HG03439 (cell line): ENCODE measurements around the gene BAHD1.
A peak's percentile ranks its signal among the peaks of the same experiment; 100 is the strongest.

Experiments
- ATAC-seq: cut with Tn5 transposase; IDR thresholded peaks from one replicate; pipeline ENCODE4 v1.9.1; 2021; ENCODE audit warnings: mild to moderate bottlenecking, moderate library complexity; ENCODE audit not compliant: unreplicated experiment

Gene BAHD1

GRCh38 chr15:40464595-40465185 lies 23.9 kb downstream of the BAHD1 start:
- no peak for ATAC-seq

- no peak for ATAC-seq
Observed at GRCh38 chr15:40465939-40466338, 25.2 kb downstream of the BAHD1 start.

DNA sequence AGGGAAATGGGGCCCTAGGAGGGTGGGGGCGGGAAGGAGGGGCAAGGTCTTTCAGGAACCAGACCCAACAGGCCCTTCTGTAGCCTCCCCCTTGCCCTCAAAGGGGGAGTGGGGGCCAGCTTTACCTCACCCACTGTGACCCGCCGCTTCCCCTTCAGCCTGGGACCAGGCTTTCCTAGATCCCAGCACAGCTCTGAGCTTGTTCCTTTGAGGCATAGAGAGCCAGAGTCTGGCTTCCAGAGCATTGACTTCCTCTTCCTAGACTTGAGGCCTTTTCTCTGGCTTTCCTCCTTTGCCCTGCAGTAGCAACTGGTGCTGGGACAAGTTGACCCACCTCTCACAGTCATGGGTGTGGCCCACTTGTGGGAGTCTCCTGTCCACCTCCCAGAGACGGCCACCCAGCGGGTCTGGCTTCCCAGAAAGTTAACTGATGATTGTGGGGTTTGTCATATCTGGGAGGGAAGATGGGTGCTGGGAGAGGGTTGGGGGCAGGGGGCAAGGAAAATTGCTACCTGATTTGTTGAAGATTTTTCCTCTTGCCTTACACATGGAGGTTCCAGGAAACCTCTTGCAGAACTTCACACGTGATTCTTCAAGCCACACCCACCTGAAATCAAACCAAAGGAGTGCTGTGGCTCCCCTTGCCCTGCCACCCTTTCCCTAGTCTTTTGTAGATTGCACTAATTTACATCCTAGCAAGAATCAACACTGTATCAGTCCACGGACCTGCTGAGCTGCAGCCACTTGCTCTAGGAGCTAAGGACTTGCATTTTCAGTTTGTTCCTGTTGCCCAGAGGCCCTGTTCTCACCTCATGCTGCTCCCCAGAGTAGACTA lies 25.9 kb downstream of the BAHD1 start:
- ATAC-seq, result no peak

DNA sequence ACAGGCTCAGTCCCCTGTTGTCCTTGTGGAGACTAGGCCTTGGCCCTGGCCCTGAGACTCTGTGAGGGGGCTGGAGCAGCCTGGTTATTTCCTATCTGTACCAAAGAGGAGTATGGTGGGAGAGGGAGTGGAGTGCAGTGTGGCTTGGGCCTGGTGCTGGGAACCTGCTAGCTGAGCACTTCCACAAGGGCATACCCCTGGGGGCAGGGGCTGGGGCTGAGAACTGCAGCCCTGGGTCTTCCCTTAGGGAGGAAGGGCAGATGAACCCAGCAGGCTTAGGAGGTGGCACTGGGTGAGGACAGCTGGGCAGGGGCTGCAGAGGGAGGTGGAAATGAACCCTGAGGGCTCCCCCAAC lies 26.5 kb downstream of the BAHD1 start:
- ATAC-seq, result no peak

DNA sequence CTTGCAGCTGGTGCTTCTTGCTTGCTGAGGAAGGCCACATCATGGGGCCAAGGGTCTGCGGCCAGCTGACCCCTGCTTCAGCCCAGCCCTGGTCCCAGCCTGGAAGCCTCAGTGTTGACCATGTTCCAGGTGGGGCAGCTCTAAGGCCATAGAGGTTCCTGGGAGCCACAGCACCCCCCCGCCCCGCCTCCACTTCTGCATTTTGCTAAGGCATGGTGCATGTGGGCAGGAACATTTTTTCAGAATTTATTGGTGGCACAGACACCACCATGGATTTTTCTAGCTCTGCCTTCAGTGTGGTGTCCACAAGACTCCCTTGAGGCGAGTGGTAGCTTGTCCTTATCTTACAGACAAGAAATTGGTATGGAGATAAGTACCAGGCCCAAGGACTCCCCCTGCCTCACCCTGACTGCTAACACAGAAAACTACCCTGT lies 28.2 kb downstream of the BAHD1 start:
- no peak for ATAC-seq

GRCh38 chr15:40469776-40470390 lies 29.1 kb downstream of the BAHD1 start:
- ATAC-seq, result no peak

DNA sequence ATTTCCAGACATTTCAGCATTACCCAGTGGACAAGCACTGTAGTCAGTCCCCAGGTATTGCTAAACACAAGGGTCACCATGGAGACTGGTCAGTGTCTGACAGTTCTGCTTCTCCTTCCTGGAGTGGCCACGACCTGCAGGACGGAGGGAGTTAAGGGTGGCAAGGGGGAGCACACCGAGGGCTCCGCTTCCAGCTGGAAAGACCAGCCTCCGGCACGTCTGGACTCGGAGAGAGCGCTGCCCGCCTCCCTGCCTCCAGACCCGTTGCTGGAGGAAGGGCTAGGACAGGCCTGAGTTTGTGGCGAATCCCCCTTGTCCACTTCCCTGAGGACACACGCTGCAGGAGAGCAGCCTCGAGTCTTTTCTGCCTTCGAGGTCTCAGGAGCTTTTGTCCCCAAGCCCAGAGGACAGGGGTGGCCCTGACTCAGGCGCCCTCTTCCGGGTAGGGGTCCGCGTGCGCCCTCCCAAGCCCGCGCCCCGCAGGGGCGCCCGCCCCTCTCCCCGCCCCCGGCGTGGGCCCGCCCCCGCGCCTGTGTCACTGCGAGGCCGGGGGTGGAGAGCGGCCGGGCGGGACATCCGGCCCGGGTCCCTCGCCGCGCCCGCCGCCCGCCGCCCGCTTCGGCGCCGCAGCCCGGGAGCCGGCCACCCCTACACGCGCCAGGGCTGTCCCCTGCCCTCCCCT lies 29.8 kb downstream of the BAHD1 start, which contains the start of gene CHST14:
TSS of gene CHST14 (plus strand) at position 562 of the 682 bp plus-strand sequence. CDS start 230 bp downstream, outside the sequence.
- peak; percentile 47 for ATAC-seq

- ATAC-seq, result peak; percentile 36
Observed at GRCh38 chr15:40471105-40471807, 30.5 kb downstream of the BAHD1 start.

DNA sequence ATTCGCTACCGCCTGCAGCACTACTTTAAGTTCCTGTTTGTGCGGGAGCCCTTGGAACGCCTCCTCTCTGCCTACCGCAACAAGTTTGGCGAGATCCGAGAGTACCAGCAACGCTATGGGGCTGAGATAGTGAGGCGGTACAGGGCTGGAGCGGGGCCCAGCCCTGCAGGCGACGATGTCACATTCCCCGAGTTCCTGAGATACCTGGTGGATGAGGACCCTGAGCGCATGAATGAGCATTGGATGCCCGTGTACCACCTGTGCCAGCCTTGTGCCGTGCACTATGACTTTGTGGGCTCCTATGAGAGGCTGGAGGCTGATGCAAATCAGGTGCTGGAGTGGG lies 31.0 kb downstream of the BAHD1 start:
- ATAC-seq, result peak; percentile 32

GRCh38 chr15:40472171-40472727 lies 31.5 kb downstream of the BAHD1 start:
- ATAC-seq, result no peak

- no peak for ATAC-seq
Observed at GRCh38 chr15:40474581-40474980, 33.8 kb downstream of the BAHD1 start.

- ATAC-seq, result no peak
Observed at GRCh38 chr15:40477642-40478327, 37.0 kb downstream of the BAHD1 start.

- ATAC-seq, result no peak
Observed at GRCh38 chr15:40479024-40479423, 38.3 kb downstream of the BAHD1 start.

DNA sequence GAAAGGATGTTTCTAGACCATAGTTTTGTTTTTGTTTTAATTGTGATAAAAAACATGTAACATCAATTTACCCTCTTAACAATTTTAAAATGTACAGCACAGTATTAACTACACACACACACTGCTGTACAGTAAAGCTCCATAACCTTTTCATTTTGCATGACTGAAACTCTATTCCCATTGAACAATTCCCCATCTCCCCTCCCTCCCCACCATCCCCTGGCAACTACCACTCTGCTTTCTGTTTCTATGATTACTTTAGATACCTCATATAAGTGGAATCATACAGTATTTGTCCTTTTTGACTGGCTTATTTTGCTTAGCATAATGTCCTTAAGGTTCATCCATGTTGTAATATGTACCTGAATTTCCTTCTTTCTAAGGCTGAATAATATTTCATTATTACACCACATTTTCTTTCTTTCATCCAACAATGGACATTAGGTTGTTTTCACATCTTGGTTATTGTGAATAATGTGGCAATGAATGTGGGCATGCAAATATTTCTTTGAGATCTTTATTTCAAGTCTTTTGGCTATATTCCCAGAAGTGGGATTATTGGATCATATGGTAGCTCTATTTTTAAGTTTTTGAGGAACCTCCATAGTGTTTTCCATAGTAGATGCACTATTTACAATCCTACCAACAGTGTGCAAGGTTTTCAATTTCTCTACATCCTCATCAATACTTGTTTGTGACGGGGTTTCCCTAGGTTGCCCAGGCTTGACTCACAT lies 40.8 kb downstream of the BAHD1 start:
- no peak for ATAC-seq

DNA sequence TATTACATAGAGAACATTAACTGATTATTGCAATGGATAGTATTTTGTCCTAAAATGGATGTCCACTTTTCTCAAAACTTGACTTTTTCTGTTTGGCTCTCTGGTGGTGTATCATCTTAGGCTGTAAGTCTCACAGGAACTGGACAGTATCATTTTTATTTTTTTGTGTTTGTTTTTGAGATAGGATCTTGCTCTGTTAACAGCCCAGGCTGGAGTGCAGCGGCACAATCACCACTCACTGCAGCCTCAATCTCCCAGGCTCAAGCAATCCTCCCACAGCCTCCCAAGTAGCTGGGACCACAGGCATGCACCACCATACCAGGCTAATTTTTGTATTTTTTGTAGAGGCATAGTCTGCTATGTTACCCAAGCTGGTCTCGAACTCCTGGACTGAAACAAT lies 43.2 kb downstream of the BAHD1 start:
- no peak for ATAC-seq

DNA sequence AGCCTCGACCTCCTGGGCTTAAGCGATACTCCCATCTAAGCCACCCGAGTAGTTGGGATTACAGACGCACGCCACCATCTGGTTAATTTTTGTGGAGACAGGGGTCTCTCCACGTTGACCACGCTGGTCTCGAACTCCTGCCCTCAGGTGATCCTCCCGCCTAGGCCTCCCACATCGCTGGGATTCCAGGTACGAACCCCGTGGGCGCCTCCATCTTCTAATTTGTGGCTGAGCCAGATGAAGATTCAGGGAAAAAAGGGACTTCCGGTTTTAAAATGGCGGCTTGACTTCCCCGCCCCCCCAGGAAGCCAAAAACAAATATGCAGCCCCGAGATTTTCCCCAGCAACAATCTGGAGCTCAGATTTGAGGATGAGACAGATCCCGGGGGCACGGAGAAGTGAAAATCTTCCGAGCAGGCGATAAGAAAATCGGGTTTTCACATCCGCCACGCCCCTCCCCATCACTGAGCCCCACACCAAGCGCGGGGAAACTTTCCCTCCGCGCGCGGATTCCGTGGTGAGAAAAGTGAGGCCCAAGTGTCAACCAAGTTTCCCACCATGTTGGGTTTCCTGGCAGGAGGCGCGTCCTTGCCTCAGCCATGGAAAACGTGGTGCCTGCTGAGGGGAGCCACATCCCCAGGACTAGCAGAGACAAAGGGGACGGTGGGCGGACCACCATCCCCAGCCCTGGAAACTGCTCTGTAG lies 45.5 kb downstream of the BAHD1 start:
- ATAC-seq, result no peak

DNA sequence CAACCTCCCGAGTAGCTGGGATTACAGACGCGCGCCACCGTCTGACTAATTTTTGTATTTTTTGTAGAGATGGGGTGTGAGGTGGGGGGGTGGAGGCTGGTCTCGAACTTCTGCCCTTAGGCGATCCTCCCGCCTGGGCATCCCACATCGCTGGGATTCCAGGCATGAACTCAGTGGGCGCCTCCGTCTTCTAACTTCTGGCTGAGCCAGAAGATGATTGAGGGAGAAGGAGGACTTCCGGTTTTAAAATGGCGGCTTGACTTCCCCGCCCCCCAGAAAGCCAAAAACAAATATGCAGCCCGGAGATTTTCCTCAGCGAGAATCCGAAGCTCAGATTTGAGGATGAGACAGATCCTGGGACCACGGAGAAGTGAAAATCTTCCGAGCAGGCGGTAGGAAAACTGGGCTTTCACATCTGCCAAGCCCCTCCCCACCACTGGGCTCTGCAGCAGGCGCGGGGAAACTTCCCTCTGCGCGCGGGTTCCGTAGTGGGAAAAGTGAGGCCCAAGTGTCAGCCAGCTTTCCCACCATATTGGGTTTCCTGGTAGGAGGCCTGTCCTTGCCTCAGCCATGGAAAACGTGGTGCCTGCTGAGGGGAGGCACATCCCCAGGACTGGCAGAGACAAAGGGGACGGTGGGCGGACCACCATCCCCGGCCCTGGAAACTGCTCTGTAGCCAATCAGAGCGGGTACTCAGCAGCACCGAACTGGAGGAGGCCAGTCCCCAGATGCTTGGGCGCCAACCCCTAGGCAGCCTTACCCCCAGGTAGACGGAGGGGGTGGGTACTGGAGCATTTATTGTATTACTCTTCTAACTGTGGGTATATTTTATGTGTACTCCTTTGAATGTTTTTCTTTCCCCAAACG lies 47.3 kb downstream of the BAHD1 start:
- ATAC-seq, result no peak
